Neural crest cell (in vitro differentiated cells): Measurements from ENCODE around the gene ZNF771. TPM values are rescaled to one million over a fixed set of nuclear protein-coding genes. Genes with fewer than 3 reads are reported as not detected.

Experiments
- DNase-seq: peaks from one replicate; pipeline ENCODE4 v3.0.0; 2021; ENCODE audit warnings: low read depth, mixed read lengths, low spot score
- H3K27ac Mint-ChIP-seq: one replicate; pipeline ENCODE4 v1.8.0; 2021; ENCODE audit warnings: mild to moderate bottlenecking, mixed read lengths; ENCODE audit not compliant: unreplicated experiment
- H3K27me3 Mint-ChIP-seq: 2 replicates; pipeline ENCODE4 v1.8.0; 2021; ENCODE audit warnings: low read depth, mild to moderate bottlenecking, mixed read lengths
- H3K36me3 Mint-ChIP-seq: 2 replicates; pipeline ENCODE4 v1.8.0; 2021; ENCODE audit warnings: low read depth, mild to moderate bottlenecking, mixed read lengths
- H3K4me1 Mint-ChIP-seq: 2 replicates; pipeline ENCODE4 v1.8.0; 2021; ENCODE audit warnings: mixed read lengths
- H3K4me3 Mint-ChIP-seq: one replicate; pipeline ENCODE4 v1.8.0; 2021; ENCODE audit warnings: mild to moderate bottlenecking, mixed read lengths
- H3K9me3 Mint-ChIP-seq: 2 replicates; pipeline ENCODE4 v1.8.0; 2021; ENCODE audit warnings: mixed read lengths
- CTCF ChIP-seq: fragments of 200-600 bp; sonication (generic); conservative IDR thresholded peaks from 2 replicates; pipeline ENCODE4 v1.5.0; 2021; ENCODE audit warnings: antibody characterized with exemption, mild to moderate bottlenecking
- total RNA-seq: library from RNA; stranded (reverse); gene quantifications from 2 replicates; pipeline ENCODE4 v1.2.1, GENCODE V29; 2021

ZNF771 gene
- total RNA-seq, 1 donor from 2014 or later: 18.9 TPM

GRCh38 chr16:30417529-30418349 lies 10.3 kb downstream of the ZNF771 start:
- peaks cover 17% of the 10 kb centered on the region for H3K36me3 Mint-ChIP-seq
- no peaks in the 10 kb centered on the region for H3K9me3 Mint-ChIP-seq
- peak; percentile 75 for DNase-seq
- H3K4me1 Mint-ChIP-seq: peaks cover 22% of the 10 kb centered on the region
- H3K4me3 Mint-ChIP-seq: no peak overlapping the region
- H3K27me3 Mint-ChIP-seq: no peaks in the 10 kb centered on the region
- TF ChIP-seq CTCF: peak; percentile 43
- H3K27ac Mint-ChIP-seq: no peak overlapping the region

- TF ChIP-seq CTCF: no peak
- Mint-ChIP-seq H3K9me3 (no peaks in the 10 kb centered on the region), H3K36me3 (peaks cover 17% of the 10 kb centered on the region), H3K4me1 (peaks cover 22% of the 10 kb centered on the region), H3K4me3 (peak overlapping the region; percentile 57), H3K27ac (no peak overlapping the region), H3K27me3 (no peaks in the 10 kb centered on the region)
- no peak for DNase-seq
These were observed 11.2 kb downstream of the ZNF771 start for GRCh38 chr16:30418350-30419181.

- peaks cover 24% of the 10 kb centered on the region for H3K36me3 Mint-ChIP-seq
- no peak overlapping the region for H3K27ac Mint-ChIP-seq
- peaks cover 25% of the 10 kb centered on the region for H3K4me1 Mint-ChIP-seq
- H3K4me3 Mint-ChIP-seq: peak overlapping the region; percentile 79
- no peak for DNase-seq
- H3K27me3 Mint-ChIP-seq: no peaks in the 10 kb centered on the region
- no peaks in the 10 kb centered on the region for H3K9me3 Mint-ChIP-seq
- TF ChIP-seq CTCF: no peak
These were observed 13.6 kb downstream of the ZNF771 start for GRCh38 chr16:30421010-30421409.

- no peaks in the 10 kb centered on the region for H3K9me3 Mint-ChIP-seq
- H3K4me3 Mint-ChIP-seq: no peak overlapping the region
- peaks cover 24% of the 10 kb centered on the region for H3K4me1 Mint-ChIP-seq
- H3K36me3 Mint-ChIP-seq: peaks cover 15% of the 10 kb centered on the region
- H3K27me3 Mint-ChIP-seq: no peaks in the 10 kb centered on the region
- peak overlapping the region; percentile 62 for H3K27ac Mint-ChIP-seq
- DNase-seq: no peak
- no peak for TF ChIP-seq CTCF
These were observed 20.6 kb downstream of the ZNF771 start for GRCh38 chr16:30428055-30428454.

- Mint-ChIP-seq H3K36me3 (peaks cover 12% of the 10 kb centered on the region), H3K9me3 (no peaks in the 10 kb centered on the region), H3K27me3 (no peaks in the 10 kb centered on the region), H3K27ac (peak overlapping the region; percentile 55), H3K4me1 (peaks cover 24% of the 10 kb centered on the region), H3K4me3 (no peak overlapping the region)
- no peak for TF ChIP-seq CTCF
- no peak for DNase-seq
These were observed 21.9 kb downstream of the ZNF771 start for GRCh38 chr16:30429418-30429677.
